GM19240 (cell line): ENCODE measurements around the gene ACE.

ENCODE experiments used
- DNase-seq: peaks from one replicate; pipeline ENCODE4 v3.0.0; 2011; ENCODE audit warnings: low spot score; ENCODE audit not compliant: insufficient read length

Gene ACE

GRCh38 chr17:63490858-63491400, 14.1 kb downstream of the ACE start:
- DNase-seq: no peak

- no peak for DNase-seq
Measured at GRCh38 chr17:63491413-63491812, 14.6 kb downstream of the ACE start.

GRCh38 chr17:63491977-63492618, 15.2 kb downstream of the ACE start:
- DNase-seq: no peak

GRCh38 chr17:63492940-63493339, 16.1 kb downstream of the ACE start:
- no peak for DNase-seq

GRCh38 chr17:63493411-63493810, 16.6 kb downstream of the ACE start:
- no peak for DNase-seq

GRCh38 chr17:63494300-63494928, 17.6 kb downstream of the ACE start:
- DNase-seq: no peak

GRCh38 chr17:63495491-63495890, 18.6 kb downstream of the ACE start:
- no peak for DNase-seq

GRCh38 chr17:63496177-63496576, 19.3 kb downstream of the ACE start:
- no peak for DNase-seq

GRCh38 chr17:63496663-63497400, 20.0 kb downstream of the ACE start:
- no peak for DNase-seq

- no peak for DNase-seq
Measured at GRCh38 chr17:63497708-63498483, 21.0 kb downstream of the ACE start.

GRCh38 chr17:63498626-63499195, 21.9 kb downstream of the ACE start:
- DNase-seq: no peak

- DNase-seq: no peak
Measured at GRCh38 chr17:63500543-63501390, 23.9 kb downstream of the ACE start.

GRCh38 chr17:63503341-63503705, 26.5 kb downstream of the ACE start:
- DNase-seq: no peak

GRCh38 chr17:63504261-63504660, 27.4 kb downstream of the ACE start:
- DNase-seq: no peak

- no peak for DNase-seq
Measured at GRCh38 chr17:63505341-63505740, 28.5 kb downstream of the ACE start.

- DNase-seq: no peak
Measured at GRCh38 chr17:63506627-63507026, 29.8 kb downstream of the ACE start.

GRCh38 chr17:63511331-63511730, 34.5 kb downstream of the ACE start:
- DNase-seq: no peak

- no peak for DNase-seq
Measured at GRCh38 chr17:63512388-63512787, 35.5 kb downstream of the ACE start.

- no peak for DNase-seq
Measured at GRCh38 chr17:63512896-63513644, 36.2 kb downstream of the ACE start.

- no peak for DNase-seq
Measured at GRCh38 chr17:63514477-63514876, 37.6 kb downstream of the ACE start.
